ENCODE data around the gene ADAMTS12. TPM values are rescaled to one million over a fixed set of nuclear protein-coding genes. Genes with fewer than 3 reads are reported as not detected.

Gene ADAMTS12
- polyA plus RNA-seq, 1 of the 3 experiments (the other 2 are of a cell fraction), result 2.5 TPM

GRCh38 chr5:33831041-33831440 lies 60.7 kb downstream of the ADAMTS12 start:
- H3K27ac ChIP-seq (ENCODE audit: low read depth in 2 of 2, low read length in 1 of 2), result no peak overlapping the region
- ChIA-PET CTCF (interaction anchor here (1.0 kb wide), 1 partner anchor 10 kb away, joined by 3 read pairs; no protein-coding TSS in a partner anchor), POLR2A (no interaction called here)
- no peak overlapping the region for H3K9ac ChIP-seq
- H3K9me2 ChIP-seq, result no peaks in the 10 kb centered on the region
- H3K36me3 ChIP-seq (replicated peaks in 1 of 2; ENCODE audit: control insufficient read depth in 1 of 2, insufficient read depth in 2 of 2, low read length in 1 of 2), result no peaks in the 10 kb centered on the region
- no peaks in the 10 kb centered on the region for H4K20me1 ChIP-seq (ENCODE audit: insufficient read depth)
- H3K4me2 ChIP-seq, result no peak overlapping the region
- H3K4me1 ChIP-seq (ENCODE audit: control insufficient read depth in 1 of 2, insufficient read depth in 2 of 2, low read depth in 1 of 2, low read length in 1 of 2), result no peaks in the 10 kb centered on the region
- H3K4me3 ChIP-seq (ENCODE audit: low read depth in 2 of 2, low read length in 1 of 2), result no peak overlapping the region
- no peak for TF ChIP-seq FOXM1 (IDR thresholded peaks at IDR 0.05; ENCODE audit: low read depth)
- TF ChIP-seq EZH2phosphoT487 (IDR thresholded peaks at IDR 0.05; ENCODE audit: borderline replicate concordance, low read depth), result no peak
- TF ChIP-seq RCOR1 (IDR thresholded peaks at IDR 0.05; ENCODE audit: low read length), result no peak
- TF ChIP-seq ELF1 (IDR thresholded peaks at IDR 0.05), result no peak
- no peak for TF ChIP-seq FOSL2 (IDR thresholded peaks at IDR 0.05; ENCODE audit: borderline replicate concordance, low read depth)
- no peak for TF ChIP-seq JUND (IDR thresholded peaks at IDR 0.05)
- TF ChIP-seq MEF2A (IDR thresholded peaks at IDR 0.05; ENCODE audit: borderline replicate concordance, low read depth), result no peak
- TF ChIP-seq CHD2 (IDR thresholded peaks at IDR 0.05; ENCODE audit: low read length, partially characterized antibody), result no peak
- TF ChIP-seq SMC3 (IDR thresholded peaks at IDR 0.05; ENCODE audit: low read depth, low read length), result no peak
- no peak for TF ChIP-seq REST (IDR thresholded peaks at IDR 0.05; ENCODE audit: low read depth, low read length)
- no peak for TF ChIP-seq CTCF (IDR thresholded peaks at IDR 0.05)
- no peaks in the 10 kb centered on the region; the same call in 1 of the 2 replicates for H3K27me3 ChIP-seq (ENCODE audit: insufficient read depth)
- no peak overlapping the region for H2AFZ ChIP-seq (ENCODE audit: low read depth)
- no peaks in the 10 kb centered on the region for H3K9me3 ChIP-seq
- H3K79me2 ChIP-seq (ENCODE audit: insufficient read depth), result no peaks in the 10 kb centered on the region
- no peak for DNase-seq
- 40% methylated on average over 1 of the region's 1 CpG for WGBS (ENCODE audit: low lambda C conversion rate)
- H3F3A ChIP-seq (replicated peaks; ENCODE audit: insufficient read depth), result no peaks in the 10 kb centered on the region

GRCh38 chr5:33829430-33829829 lies 62.4 kb downstream of the ADAMTS12 start:
- H3K9me3 ChIP-seq, result no peaks in the 10 kb centered on the region
- WGBS (ENCODE audit: low lambda C conversion rate), result 16% methylated on average over 1 of the region's 1 CpG
- TF ChIP-seq EZH2phosphoT487 (IDR thresholded peaks at IDR 0.05; ENCODE audit: borderline replicate concordance, low read depth) (no peak), CTCF (IDR thresholded peaks at IDR 0.05) (no peak), POLR2AphosphoS5 (IDR thresholded peaks at IDR 0.05; ENCODE audit: low read depth, low read length) (no peak), MEF2A (IDR thresholded peaks at IDR 0.05; ENCODE audit: borderline replicate concordance, low read depth) (no peak), REST (IDR thresholded peaks at IDR 0.05; ENCODE audit: low read depth, low read length) (no peak), USF1 (IDR thresholded peaks at IDR 0.05; ENCODE audit: borderline replicate concordance, low read depth) (no peak), CHD2 (IDR thresholded peaks at IDR 0.05; ENCODE audit: low read length, partially characterized antibody) (no peak)

More at GRCh38 chr5:33829430-33829829, 62.4 kb downstream of the ADAMTS12 start:
- Histone ChIP-seq H3K4me3 (ENCODE audit: low read depth in 2 of 2, low read length in 1 of 2) (no peak overlapping the region), H4K20me1 (ENCODE audit: insufficient read depth) (no peaks in the 10 kb centered on the region), H2AFZ (ENCODE audit: low read depth) (no peak overlapping the region), H3K4me1 (ENCODE audit: control insufficient read depth in 1 of 2, insufficient read depth in 2 of 2, low read depth in 1 of 2, low read length in 1 of 2) (no peaks in the 10 kb centered on the region), H3K4me2 (no peak overlapping the region), H3K27ac (ENCODE audit: low read depth in 2 of 2, low read length in 1 of 2) (no peak overlapping the region), H3K79me2 (ENCODE audit: insufficient read depth) (no peaks in the 10 kb centered on the region), H3F3A (replicated peaks; ENCODE audit: insufficient read depth) (no peaks in the 10 kb centered on the region), H3K27me3 (ENCODE audit: insufficient read depth) (no peaks in the 10 kb centered on the region; the same call in 1 of the 2 replicates), H3K36me3 (replicated peaks in 1 of 2; ENCODE audit: control insufficient read depth in 1 of 2, insufficient read depth in 2 of 2, low read length in 1 of 2) (no peaks in the 10 kb centered on the region), H3K9ac (no peak overlapping the region), H3K9me2 (no peaks in the 10 kb centered on the region)
- CTCF ChIA-PET, result interaction anchor here (1.1 kb wide), 1 partner anchor 17 kb away, joined by 3 read pairs; no protein-coding TSS in a partner anchor
- DNase-seq, result no peak
- POLR2A ChIA-PET, result no interaction called here

All from SK-N-SH (cell line).